Brain pericyte (primary cell): ENCODE results near the gene EFCAB8.

ENCODE experiments used
- DNase-seq: peaks from one replicate; pipeline ENCODE4 v3.0.0-alpha.2; 2012; ENCODE audit warnings: low read depth, low spot score

Gene EFCAB8

GRCh38 chr20:33006776-33007375 lies 148.2 kb downstream of the EFCAB8 start:
- DNase-seq = no peak

GRCh38 chr20:33007376-33008335 lies 148.9 kb downstream of the EFCAB8 start, which contains the start of gene BPIFB2:
Gene BPIFB2 (plus strand): TSS chr20:33007704. CDS start chr20:33008575, 871 bp downstream.
- DNase-seq = no peak

GRCh38 chr20:33008336-33009213 lies 149.9 kb downstream of the EFCAB8 start:
- no peak for DNase-seq

GRCh38 chr20:33009214-33010132 lies 150.8 kb downstream of the EFCAB8 start:
- DNase-seq = no peak

GRCh38 chr20:33010133-33010504 lies 151.4 kb downstream of the EFCAB8 start:
- no peak for DNase-seq

- DNase-seq = no peak
Observed at GRCh38 chr20:33010674-33011449, 152.1 kb downstream of the EFCAB8 start.
